ENCODE data around the gene PLEKHO2.

Gene PLEKHO2

GRCh38 chr15:64883100-64883581 lies 41.4 kb downstream of the PLEKHO2 start:
- no peak overlapping the region for H3K27ac ChIP-seq

GRCh38 chr15:64883997-64884511 lies 42.3 kb downstream of the PLEKHO2 start:
- no peaks in the 10 kb centered on the region for H3K36me3 ChIP-seq
- TF ChIP-seq CTCF (IDR thresholded peaks at IDR 0.05; ENCODE audit: low read depth, low read length): no peak
- no peaks in the 10 kb centered on the region for H3K27me3 ChIP-seq (ENCODE audit: insufficient read depth, low read depth, severe bottlenecking)
- H3K9me3 ChIP-seq (ENCODE audit: severe bottlenecking): no peaks in the 10 kb centered on the region
- H3K27ac ChIP-seq: no peak overlapping the region
- H3K4me3 ChIP-seq (ENCODE audit: low read depth, low read length): no peak overlapping the region
- DNase-seq: no peak

More at GRCh38 chr15:64883100-64883581, 41.4 kb downstream of the PLEKHO2 start:
- Histone ChIP-seq H3K27me3 (ENCODE audit: insufficient read depth, low read depth, severe bottlenecking) (no peaks in the 10 kb centered on the region), H3K9me3 (ENCODE audit: severe bottlenecking) (no peaks in the 10 kb centered on the region), H3K36me3 (no peaks in the 10 kb centered on the region), H3K4me3 (ENCODE audit: low read depth, low read length) (no peak overlapping the region)
- DNase-seq: no peak
- no peak for TF ChIP-seq CTCF (IDR thresholded peaks at IDR 0.05; ENCODE audit: low read depth, low read length)

GRCh38 chr15:64884679-64885078 lies 43.0 kb downstream of the PLEKHO2 start:
- no peak for TF ChIP-seq CTCF (IDR thresholded peaks at IDR 0.05; ENCODE audit: low read depth, low read length)
- no peak overlapping the region for H3K4me3 ChIP-seq (ENCODE audit: low read depth, low read length)
- H3K36me3 ChIP-seq: no peaks in the 10 kb centered on the region
- no peaks in the 10 kb centered on the region for H3K27me3 ChIP-seq (ENCODE audit: insufficient read depth, low read depth, severe bottlenecking)
- no peak overlapping the region for H3K27ac ChIP-seq
- no peaks in the 10 kb centered on the region for H3K9me3 ChIP-seq (ENCODE audit: severe bottlenecking)
- no peak for DNase-seq

GRCh38 chr15:64888336-64888735 lies 46.6 kb downstream of the PLEKHO2 start:
- TF ChIP-seq CTCF (IDR thresholded peaks at IDR 0.05; ENCODE audit: low read depth, low read length): no peak
- no peaks in the 10 kb centered on the region for H3K9me3 ChIP-seq (ENCODE audit: severe bottlenecking)
- H3K36me3 ChIP-seq: no peaks in the 10 kb centered on the region
- no peak for DNase-seq
- no peak overlapping the region for H3K27ac ChIP-seq
- no peak overlapping the region for H3K4me3 ChIP-seq (ENCODE audit: low read depth, low read length)
- H3K27me3 ChIP-seq (ENCODE audit: insufficient read depth, low read depth, severe bottlenecking): no peaks in the 10 kb centered on the region

- Histone ChIP-seq H3K36me3 (no peaks in the 10 kb centered on the region), H3K27me3 (ENCODE audit: insufficient read depth, low read depth, severe bottlenecking) (no peaks in the 10 kb centered on the region), H3K27ac (no peak overlapping the region), H3K4me3 (ENCODE audit: low read depth, low read length) (no peak overlapping the region), H3K9me3 (ENCODE audit: severe bottlenecking) (no peaks in the 10 kb centered on the region)
- no peak for DNase-seq
- TF ChIP-seq CTCF (IDR thresholded peaks at IDR 0.05; ENCODE audit: low read depth, low read length): no peak
Observed at GRCh38 chr15:64891561-64891960, 49.8 kb downstream of the PLEKHO2 start.

GRCh38 chr15:64892847-64893403 lies 51.2 kb downstream of the PLEKHO2 start:
- no peak for TF ChIP-seq CTCF (IDR thresholded peaks at IDR 0.05; ENCODE audit: low read depth, low read length)
- DNase-seq: no peak
- Histone ChIP-seq H3K27me3 (ENCODE audit: insufficient read depth, low read depth, severe bottlenecking) (no peaks in the 10 kb centered on the region), H3K9me3 (ENCODE audit: severe bottlenecking) (no peaks in the 10 kb centered on the region), H3K27ac (no peak overlapping the region), H3K36me3 (no peaks in the 10 kb centered on the region), H3K4me3 (ENCODE audit: low read depth, low read length) (no peak overlapping the region)
